Measurements from ENCODE around the gene ARHGEF19. TPM values are rescaled to one million over a fixed set of nuclear protein-coding genes. Genes with fewer than 3 reads are reported as not detected.

Gene ARHGEF19
- polyA plus RNA-seq, 1 donor, result 2.5 TPM

GRCh38 chr1:16149702-16150488 lies 62.6 kb downstream of the ARHGEF19 start:
- DNase-seq (ENCODE audit: low read depth), result no peak

- DNase-seq (ENCODE audit: low read depth), result no peak
These were observed 63.3 kb downstream of the ARHGEF19 start for GRCh38 chr1:16149146-16149545.

- DNase-seq (ENCODE audit: low read depth), result no peak
These were observed 63.9 kb downstream of the ARHGEF19 start for GRCh38 chr1:16148329-16149092.

Other genes starting within 250 kb of the ARHGEF19 start
- gene ZBTB17, start 236.6 kb downstream of the ARHGEF19 start, polyA plus RNA-seq (ENCODE audit: insufficient read length), result 24.9 TPM
- gene SRARP, start 208.4 kb downstream of the ARHGEF19 start, polyA plus RNA-seq (ENCODE audit: insufficient read length), result 0.05 TPM
- gene HSPB7, start 194.6 kb downstream of the ARHGEF19 start, polyA plus RNA-seq (ENCODE audit: insufficient read length), result 159 TPM
- gene CLCNKA, start 190.6 kb downstream of the ARHGEF19 start, polyA plus RNA-seq (ENCODE audit: insufficient read length), result 1.3 TPM
- gene CLCNKB, start 168.9 kb downstream of the ARHGEF19 start, polyA plus RNA-seq (ENCODE audit: insufficient read length), result not detected
- gene FAM131C, start 139.0 kb downstream of the ARHGEF19 start, polyA plus RNA-seq (ENCODE audit: insufficient read length), result 0.14 TPM
- 5.3 TPM for gene EPHA2, start 56.6 kb downstream of the ARHGEF19 start, polyA plus RNA-seq (ENCODE audit: insufficient read length)
- gene CPLANE2, start 24.5 kb upstream of the ARHGEF19 start, polyA plus RNA-seq (ENCODE audit: insufficient read length), result 1.8 TPM
- gene FBXO42, start 139.8 kb upstream of the ARHGEF19 start, polyA plus RNA-seq (ENCODE audit: insufficient read length), result 17.2 TPM
- 80.6 TPM for gene SZRD1, start 154.6 kb upstream of the ARHGEF19 start, polyA plus RNA-seq (ENCODE audit: insufficient read length)
- not detected for gene SPATA21, start 224.8 kb upstream of the ARHGEF19 start, polyA plus RNA-seq (ENCODE audit: insufficient read length)
- gene NECAP2, start 228.1 kb upstream of the ARHGEF19 start, polyA plus RNA-seq (ENCODE audit: insufficient read length), result 32.8 TPM

All from forelimb muscle (tissue), 1 donor.